ENCODE results near the gene CDNF.
"Not testable (repeated sequence)": the region's sequence is repeated elsewhere in the genome, so short reads cannot be mapped to it uniquely, and the experiment has no call there.

Gene CDNF

GRCh38 chr10:14838582-14839304 is 906 bp upstream of the CDNF start:
- FAIRE-seq: no peak

GRCh38 chr10:14837003-14837756 is 657 bp downstream of the CDNF start:
- no peak for FAIRE-seq

GRCh38 chr10:14836208-14836607 is 1.6 kb downstream of the CDNF start:
- no peak for FAIRE-seq

GRCh38 chr10:14833106-14833505 is 4.7 kb downstream of the CDNF start:
- FAIRE-seq: no peak

GRCh38 chr10:14826076-14826829 is 11.6 kb downstream of the CDNF start:
- no peak for FAIRE-seq

- no peak for FAIRE-seq
These were observed 13.9 kb downstream of the CDNF start for GRCh38 chr10:14823966-14824365.

- peak; percentile 98 for FAIRE-seq
These were observed 14.7 kb downstream of the CDNF start for GRCh38 chr10:14822879-14823755.

GRCh38 chr10:14821635-14822375 is 16.0 kb downstream of the CDNF start:
- no peak for FAIRE-seq

GRCh38 chr10:14820775-14821154 is 17.1 kb downstream of the CDNF start:
- FAIRE-seq: no peak

GRCh38 chr10:14820010-14820774 is 17.6 kb downstream of the CDNF start:
- FAIRE-seq: no peak

GRCh38 chr10:14816717-14817116 is 21.1 kb downstream of the CDNF start:
- FAIRE-seq: not testable (repeated sequence)

GRCh38 chr10:14815681-14816080 is 22.2 kb downstream of the CDNF start:
- no peak for FAIRE-seq

- FAIRE-seq: no peak
These were observed 25.6 kb downstream of the CDNF start for GRCh38 chr10:14812271-14812670.

GRCh38 chr10:14810969-14811953 is 26.6 kb downstream of the CDNF start:
- no peak for FAIRE-seq

- no peak for FAIRE-seq
These were observed 31.5 kb downstream of the CDNF start for GRCh38 chr10:14806318-14806717.

GRCh38 chr10:14803827-14804226 is 34.0 kb downstream of the CDNF start:
- FAIRE-seq: no peak

GRCh38 chr10:14801723-14802122 is 36.1 kb downstream of the CDNF start:
- FAIRE-seq: no peak

- no peak for FAIRE-seq
These were observed 37.4 kb downstream of the CDNF start for GRCh38 chr10:14800397-14800796.

- FAIRE-seq: no peak
These were observed 39.2 kb downstream of the CDNF start for GRCh38 chr10:14798636-14799035.

- FAIRE-seq: no peak
These were observed 49.9 kb downstream of the CDNF start for GRCh38 chr10:14787938-14788337.

All from endometrium (tissue), 2 donors.